ENCODE results near the gene PLCL2.

The PLCL2 gene

DNA sequence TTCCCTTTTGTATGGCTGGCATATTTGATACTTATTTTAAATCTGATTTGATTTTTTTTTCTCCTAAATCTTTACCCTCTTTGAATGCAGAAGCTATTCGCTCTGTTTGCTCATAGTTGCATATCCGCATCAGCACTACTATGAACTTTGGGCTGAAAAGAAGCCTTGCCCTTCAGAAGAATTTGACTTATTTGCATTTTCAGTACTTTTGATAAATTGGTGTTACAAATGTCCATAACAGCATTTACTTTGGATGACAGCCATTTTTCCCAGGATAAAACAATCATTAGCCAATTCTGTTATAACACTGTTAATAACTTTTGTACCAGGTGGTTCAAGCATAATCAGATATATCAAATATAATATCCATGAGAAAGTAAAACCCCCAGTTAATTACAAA, 129.5 kb downstream of the PLCL2 start:
- DNase-seq (ENCODE audit: low read depth): no peak

DNA sequence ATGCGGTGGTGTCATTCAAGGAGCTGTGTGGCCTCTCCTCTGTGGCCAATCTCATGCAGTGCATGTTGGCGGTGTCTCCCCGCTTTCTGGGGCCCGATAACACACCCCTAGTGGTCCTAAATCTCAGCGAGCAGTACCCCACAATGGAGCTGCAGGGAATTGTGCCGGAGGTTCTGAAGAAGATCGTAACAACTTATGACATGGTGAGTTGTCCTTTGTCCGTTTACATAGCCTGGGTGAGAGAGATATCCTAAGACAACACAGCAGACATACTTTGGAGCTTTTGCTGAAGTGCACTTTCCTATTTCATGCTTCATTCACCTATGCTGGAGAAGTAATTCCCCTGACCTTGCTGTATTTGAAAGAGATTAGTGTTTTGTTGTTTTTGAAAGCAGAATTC, 130.0 kb downstream of the PLCL2 start:
- DNase-seq (ENCODE audit: low read depth): no peak

DNA sequence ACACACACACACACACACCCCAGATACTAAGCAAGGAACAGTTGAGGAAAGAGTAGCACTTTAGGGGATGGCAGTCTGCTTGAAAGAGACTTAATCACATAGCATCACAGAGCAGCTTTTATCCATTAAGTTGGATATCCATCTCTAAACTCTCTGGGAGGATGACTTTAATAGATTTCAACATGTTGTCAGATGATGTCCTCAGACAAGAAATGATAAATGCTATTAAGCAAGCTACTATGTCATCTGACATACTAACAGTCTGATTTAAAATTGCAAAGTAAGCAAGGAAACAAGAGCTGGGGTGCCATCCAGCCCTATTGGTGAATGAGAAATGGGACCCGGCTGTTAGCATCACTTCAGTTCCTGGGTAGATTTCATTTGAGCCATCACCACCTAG, 136.9 kb downstream of the PLCL2 start:
- no peak for DNase-seq (ENCODE audit: low read depth)

DNA sequence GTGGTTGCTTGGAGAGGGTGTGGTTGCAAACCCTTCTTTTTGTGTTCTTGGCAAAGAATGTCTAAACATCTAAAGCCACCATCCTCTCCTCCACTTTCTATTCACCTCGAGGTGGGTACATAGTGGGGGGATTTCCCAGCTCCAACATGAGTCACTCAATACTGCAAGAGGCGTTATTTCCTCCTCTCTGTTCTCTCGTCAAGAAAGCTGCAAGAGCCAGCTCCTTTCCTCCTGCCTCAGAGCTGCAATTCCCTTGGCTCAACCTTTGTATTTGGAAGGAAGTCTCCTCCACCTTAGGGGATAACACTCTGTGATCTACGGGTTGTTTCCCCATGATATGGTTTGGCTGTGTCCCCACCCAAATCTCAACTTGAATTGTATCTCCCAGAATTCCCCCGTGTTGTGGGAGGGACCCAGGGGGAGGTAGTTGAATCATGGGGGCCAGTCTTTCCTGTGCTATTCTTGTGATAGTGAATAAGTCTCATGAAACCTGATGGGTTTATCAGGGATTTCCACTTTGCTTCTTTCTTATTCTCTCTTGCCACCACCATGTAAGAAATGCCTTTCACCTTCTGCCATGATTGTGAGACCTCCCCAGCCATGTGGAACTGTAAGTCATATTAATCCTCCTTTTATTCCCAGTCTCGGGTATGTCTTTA, 138.4 kb downstream of the PLCL2 start:
- DNase-seq (ENCODE audit: low read depth): no peak

DNA sequence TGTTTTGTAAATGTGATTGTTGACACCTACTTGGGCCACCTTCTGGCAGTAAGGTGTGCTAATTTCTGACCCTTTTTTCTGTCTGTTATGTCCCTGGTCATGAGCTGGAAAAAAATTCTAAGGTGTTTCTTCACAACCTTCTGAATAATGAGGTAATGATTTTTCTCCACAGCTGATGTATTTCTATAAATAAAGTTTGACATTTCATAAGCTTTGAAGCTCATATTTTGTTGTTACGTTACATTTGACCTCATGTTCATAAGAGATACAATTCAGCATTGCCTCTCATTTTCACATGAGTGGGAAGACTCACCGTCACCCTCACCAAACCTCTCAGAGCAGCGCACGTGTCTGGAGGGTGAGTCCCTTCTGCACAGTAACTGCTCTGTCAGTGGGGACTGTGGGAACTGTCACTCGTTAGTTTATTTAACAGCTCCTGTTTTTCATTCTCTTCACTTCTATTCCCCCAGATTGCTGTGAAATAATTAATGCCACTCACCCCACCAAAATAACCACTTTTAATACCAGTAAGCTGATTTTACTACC, 140.9 kb downstream of the PLCL2 start:
- DNase-seq (ENCODE audit: low read depth): no peak

DNA sequence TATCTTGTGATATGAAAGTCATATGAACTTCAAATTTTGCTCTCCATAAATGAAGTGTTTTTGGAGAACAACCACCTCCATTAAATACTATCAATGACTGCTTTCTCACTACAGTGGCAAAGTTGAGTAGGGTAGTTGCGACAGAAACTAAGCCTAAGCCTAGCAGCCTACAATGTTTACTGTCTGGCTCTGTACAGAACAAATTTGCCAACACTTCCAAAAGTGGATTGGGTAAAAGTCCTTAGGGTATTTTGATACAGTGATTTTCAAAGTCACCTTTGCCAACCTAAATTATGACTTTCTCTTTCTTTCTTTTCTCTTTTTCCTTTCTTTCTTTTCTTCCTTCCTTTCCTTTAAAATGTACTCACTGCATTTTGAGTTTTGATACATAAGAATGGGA, 142.6 kb downstream of the PLCL2 start:
- no peak for DNase-seq (ENCODE audit: low read depth)

- no peak for DNase-seq (ENCODE audit: low read depth)
Measured at GRCh38 chr3:17028363-17028762, 143.6 kb downstream of the PLCL2 start.

DNA sequence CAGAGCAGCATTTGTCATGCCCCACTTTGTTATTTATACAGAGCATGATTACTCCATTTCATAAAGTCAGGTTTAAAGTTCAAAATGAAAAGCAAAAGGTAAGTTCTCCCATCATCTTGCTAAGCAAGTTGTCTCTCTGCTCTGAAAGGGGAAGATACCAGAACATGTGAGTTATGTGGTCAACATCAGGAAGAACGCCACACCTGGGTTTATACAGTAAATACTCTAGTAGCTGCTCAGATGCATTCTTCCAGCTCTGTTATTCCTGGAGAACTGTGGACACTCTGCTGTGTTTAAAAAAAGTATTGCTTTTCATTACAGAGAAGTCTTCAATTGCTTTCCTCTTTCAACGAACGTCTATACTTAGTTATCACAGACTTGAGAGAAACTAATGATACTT, 145.7 kb downstream of the PLCL2 start:
- DNase-seq (ENCODE audit: low read depth): no peak

- DNase-seq (ENCODE audit: low read depth): no peak
Measured at GRCh38 chr3:17030956-17031652, 146.3 kb downstream of the PLCL2 start.

DNA sequence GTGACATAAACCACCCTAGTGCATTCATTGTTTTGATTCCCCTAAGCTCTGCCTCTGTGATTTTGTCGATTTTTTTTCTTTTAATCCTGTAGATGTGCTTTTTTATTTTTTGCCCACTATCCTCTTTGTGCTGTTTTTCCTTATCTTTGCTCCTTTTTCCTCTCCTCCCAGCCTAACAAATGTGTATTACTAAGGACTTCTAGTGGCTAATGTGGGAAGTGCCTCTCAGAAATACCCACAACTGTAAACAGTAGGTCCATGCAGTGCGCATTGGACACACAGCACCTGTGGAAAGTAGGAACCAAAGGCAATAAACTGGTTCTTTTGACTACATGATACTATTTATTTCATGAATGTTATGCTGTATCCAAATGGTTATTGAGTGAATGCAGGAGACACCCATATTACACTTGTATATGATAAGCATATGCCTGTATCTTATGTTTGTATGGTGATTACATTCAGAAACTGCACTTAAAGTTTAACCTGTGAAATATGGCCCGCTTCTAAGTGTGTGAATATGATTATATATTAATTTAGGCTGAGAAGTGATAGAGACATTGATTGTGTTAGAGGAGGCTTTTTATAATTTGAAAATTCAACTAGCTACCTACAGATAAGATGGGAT, 147.8 kb downstream of the PLCL2 start:
- no peak for DNase-seq (ENCODE audit: low read depth)

GRCh38 chr3:17033516-17034168, 148.9 kb downstream of the PLCL2 start:
- no peak for DNase-seq (ENCODE audit: low read depth)

GRCh38 chr3:17035033-17035432, 150.3 kb downstream of the PLCL2 start:
- DNase-seq (ENCODE audit: low read depth): no peak

DNA sequence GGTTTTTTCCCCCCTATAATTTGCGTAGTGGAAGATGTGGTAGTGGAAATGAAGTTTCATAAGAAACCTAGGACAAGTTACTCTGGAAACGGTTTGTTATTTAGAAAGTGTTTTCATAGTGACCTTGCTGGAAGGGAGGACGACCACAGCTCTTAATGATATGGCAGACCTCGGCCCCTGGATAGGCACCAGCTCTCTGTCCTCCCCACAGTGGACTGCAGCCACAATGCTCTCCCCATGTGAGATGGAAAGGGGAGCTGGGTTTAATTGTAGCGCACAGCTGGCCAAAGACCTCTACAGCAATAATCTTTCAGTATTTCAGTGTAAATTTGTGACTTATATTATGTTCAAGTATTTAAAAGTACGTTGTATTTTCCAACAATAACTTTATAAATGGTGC, 151.2 kb downstream of the PLCL2 start:
- no peak for DNase-seq (ENCODE audit: low read depth)

DNA sequence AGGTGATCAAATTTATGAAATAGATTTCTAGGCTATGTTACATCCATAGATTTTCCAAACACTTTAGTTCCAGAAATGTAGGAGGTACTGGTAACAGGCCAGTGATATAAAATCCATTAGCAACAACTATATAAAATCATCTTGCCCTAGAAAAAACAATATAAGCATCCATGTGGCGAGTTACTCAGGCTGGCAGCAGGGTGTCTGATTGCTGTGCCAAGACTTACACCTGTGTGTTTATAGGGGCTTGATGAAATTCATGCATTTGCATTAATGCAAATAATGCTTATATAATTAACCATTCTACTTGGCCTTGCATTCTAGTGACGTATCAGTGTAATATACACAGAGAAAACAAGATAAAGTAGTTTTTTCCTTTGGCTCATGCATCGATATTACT, 153.4 kb downstream of the PLCL2 start:
- no peak for DNase-seq (ENCODE audit: low read depth)

DNA sequence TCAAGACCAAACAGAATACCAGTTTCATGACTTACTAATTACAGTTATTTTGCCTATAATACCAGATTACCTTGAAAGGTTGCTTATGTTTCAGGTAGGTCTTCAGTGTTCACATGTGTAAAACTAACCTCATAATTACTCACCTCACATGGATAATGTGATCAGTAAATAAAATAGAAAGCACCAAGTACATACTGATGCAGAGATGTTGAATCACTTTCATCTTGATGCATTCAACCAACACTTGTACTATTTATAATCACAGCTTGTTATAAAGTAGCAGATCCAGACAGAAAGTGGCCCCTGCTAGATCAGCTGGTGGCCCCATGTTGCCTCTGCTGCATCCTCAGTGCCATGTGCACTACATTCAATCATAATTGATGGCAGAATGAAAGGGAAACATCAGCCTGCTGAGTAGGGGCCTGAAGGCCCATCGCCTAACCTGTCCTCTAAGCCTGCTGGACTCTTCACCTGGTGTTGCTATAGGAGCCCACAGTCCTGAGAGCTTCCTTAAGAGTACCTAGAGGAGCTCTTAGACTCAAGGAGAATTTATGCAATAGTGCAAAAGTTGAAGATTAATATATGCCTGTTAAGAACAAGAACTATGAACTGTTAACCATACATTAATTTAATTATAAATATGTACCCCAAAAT, 154.3 kb downstream of the PLCL2 start:
- DNase-seq (ENCODE audit: low read depth): no peak

GRCh38 chr3:17039594-17039993, 154.8 kb downstream of the PLCL2 start:
- DNase-seq (ENCODE audit: low read depth): peak; percentile 65

DNA sequence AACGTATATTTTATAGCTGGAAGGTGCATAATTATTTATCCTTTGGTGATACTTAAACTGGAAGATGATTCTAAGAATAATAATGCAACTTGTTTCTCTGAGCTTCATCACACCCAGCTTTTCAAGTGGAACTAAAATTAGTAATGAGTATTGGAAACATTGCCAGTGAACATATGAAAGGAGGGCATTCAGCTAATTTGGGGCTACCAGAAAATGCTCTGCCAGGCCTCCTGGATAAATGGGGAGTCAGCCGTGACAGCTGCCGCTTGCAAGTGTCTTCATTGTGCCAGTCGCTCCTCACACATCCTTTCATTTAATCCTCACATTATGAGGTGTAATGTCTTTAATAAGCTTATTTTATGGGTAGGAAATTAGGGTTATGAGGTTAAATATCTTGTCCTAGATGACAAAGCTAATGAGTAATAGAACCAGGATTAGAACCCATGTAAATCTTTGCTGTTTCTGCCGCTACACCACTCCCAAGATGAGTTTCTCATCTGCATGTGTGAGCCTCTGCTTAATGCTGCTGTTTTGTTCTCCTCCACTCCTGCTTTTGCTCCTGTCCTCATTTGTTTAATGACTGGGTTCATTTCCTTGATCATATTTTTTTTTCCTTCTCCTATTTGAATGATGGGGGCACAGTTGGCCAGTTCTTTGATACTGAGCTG, 155.7 kb downstream of the PLCL2 start:
- DNase-seq (ENCODE audit: low read depth): no peak

GRCh38 chr3:17040990-17041377, 156.2 kb downstream of the PLCL2 start:
- no peak for DNase-seq (ENCODE audit: low read depth)

GRCh38 chr3:17044855-17045254, 160.1 kb downstream of the PLCL2 start:
- DNase-seq (ENCODE audit: low read depth): no peak

DNA sequence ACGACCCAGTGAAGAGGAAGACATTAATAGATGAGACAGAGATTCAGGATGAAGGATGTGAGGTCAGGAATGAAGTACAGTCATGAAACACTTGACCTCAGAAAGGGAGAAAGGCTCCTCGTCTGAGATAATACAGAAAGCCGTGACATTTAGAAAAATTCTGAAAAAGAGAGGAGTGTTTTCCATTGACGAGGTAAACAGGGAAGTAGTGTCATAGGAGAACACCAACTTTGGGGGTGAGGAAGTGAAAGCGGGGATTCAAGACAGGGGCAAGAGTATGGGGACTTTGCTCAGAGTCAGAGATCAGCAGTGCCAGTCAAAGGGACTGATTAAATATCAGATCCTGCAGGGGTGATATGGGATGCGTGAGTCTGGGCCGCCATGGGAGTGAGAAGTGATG, 160.9 kb downstream of the PLCL2 start:
- DNase-seq (ENCODE audit: low read depth): no peak

- no peak for DNase-seq (ENCODE audit: low read depth)
Measured at GRCh38 chr3:17046623-17047022, 161.9 kb downstream of the PLCL2 start.

DNA sequence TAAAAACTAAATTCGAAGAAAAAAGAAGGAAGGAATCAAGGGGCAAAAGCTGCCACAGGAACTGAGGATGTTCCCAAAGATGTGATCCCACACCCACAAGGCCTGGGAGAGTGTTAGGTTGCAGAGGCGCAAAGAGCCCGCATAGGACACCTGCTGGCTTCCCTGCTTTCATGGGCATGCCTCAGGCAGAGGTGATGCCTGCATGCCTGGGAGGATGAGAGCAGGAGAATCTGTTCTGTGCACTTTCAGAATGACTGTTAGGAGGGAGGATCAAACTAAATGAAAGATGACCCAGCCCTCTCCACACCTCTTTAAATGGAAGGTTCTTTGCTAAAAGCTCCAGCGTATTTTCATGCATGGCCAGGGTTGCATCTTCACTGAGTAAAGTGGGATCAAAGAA, 162.4 kb downstream of the PLCL2 start:
- no peak for DNase-seq (ENCODE audit: low read depth)

All from GM04504 (cell line).